Stimulated activated naive B cell treated with anti-CD40 and anti-IgM and Interleukin-4, amounts not matched to agents 10 μg/mL and 1 μg/mL and 100 μg/mL, for 72 hours (primary cell): Measurements from ENCODE around the gene METTL8.
"Not testable (repeated sequence)": the region's sequence is repeated elsewhere in the genome, so short reads cannot be mapped to it uniquely, and the experiment has no call there.

ENCODE experiments used
- ATAC-seq, 2 donors: fragments of 150-1000 bp; cut with Tn5 transposase; replicated peaks; 2 replicates each; pipeline ENCODE4 v1.10.0; 2021; ENCODE audit warnings: moderate library complexity in 1 of 2
- DNase-seq: peaks from one replicate; pipeline ENCODE4 v3.0.0; 2021
- H3K27ac Mint-ChIP-seq: one replicate; pipeline ENCODE4 v1.8.0; 2022; ENCODE audit warnings: mild to moderate bottlenecking, mixed read lengths
- H3K27me3 Mint-ChIP-seq, 2 donors: one replicate each; pipeline ENCODE4 v1.8.0; 2022; ENCODE audit warnings: mixed read lengths in 2 of 2
- H3K36me3 Mint-ChIP-seq, 2 donors: one replicate each; pipeline ENCODE4 v1.8.0; 2022; ENCODE audit warnings: mixed read lengths in 2 of 2, mild to moderate bottlenecking in 1 of 2
- H3K4me1 Mint-ChIP-seq, 2 donors: one replicate each; pipeline ENCODE4 v1.8.0; 2022; ENCODE audit warnings: mixed read lengths in 2 of 2, mild to moderate bottlenecking in 1 of 2
- H3K4me3 Mint-ChIP-seq, 2 donors: one replicate each; pipeline ENCODE4 v1.8.0; 2022; ENCODE audit warnings: mild to moderate bottlenecking in 2 of 2, mixed read lengths in 2 of 2, moderate library complexity in 1 of 2
- H3K9me3 Mint-ChIP-seq, 2 donors: one replicate each; pipeline ENCODE4 v1.8.0; 2022; ENCODE audit warnings: mixed read lengths in 2 of 2, mild to moderate bottlenecking in 1 of 2

Gene METTL8

GRCh38 chr2:171365778-171366177, 68.0 kb downstream of the METTL8 start:
- DNase-seq: no peak
- H3K4me3 Mint-ChIP-seq: no peak overlapping the region

GRCh38 chr2:171365232-171365631, 68.6 kb downstream of the METTL8 start:
- Mint-ChIP-seq H3K36me3 (peaks cover 22 to 35% of the 10 kb centered on the region in 2 donors), H3K27ac (no peak overlapping the region), H3K4me3 (no peak overlapping the region), H3K27me3 (no peaks in the 10 kb centered on the region), H3K4me1 (peaks cover 9% of the 10 kb centered on the region in 2 donors), H3K9me3 (peaks cover 18 to 24% of the 10 kb centered on the region in 2 donors)
- DNase-seq: no peak
- no peak for ATAC-seq

More at GRCh38 chr2:171365778-171366177, 68.0 kb downstream of the METTL8 start:
- peaks cover 18 to 24% of the 10 kb centered on the region in 2 donors for H3K9me3 Mint-ChIP-seq
- no peaks in the 10 kb centered on the region for H3K27me3 Mint-ChIP-seq
- peaks cover 9% of the 10 kb centered on the region in 2 donors for H3K4me1 Mint-ChIP-seq
- no peak overlapping the region for H3K27ac Mint-ChIP-seq
- H3K36me3 Mint-ChIP-seq: peaks cover 22 to 35% of the 10 kb centered on the region in 2 donors
- ATAC-seq: no peak

- no peak overlapping the region for H3K4me3 Mint-ChIP-seq
- peaks cover 18 to 23% of the 10 kb centered on the region in 2 donors for H3K9me3 Mint-ChIP-seq
- H3K27ac Mint-ChIP-seq: no peak overlapping the region
- DNase-seq: no peak
- H3K36me3 Mint-ChIP-seq: peaks cover 36 to 48% of the 10 kb centered on the region in 2 donors
- no peaks in the 10 kb centered on the region for H3K27me3 Mint-ChIP-seq
- ATAC-seq: no peak
- H3K4me1 Mint-ChIP-seq: peaks cover 9 to 14% of the 10 kb centered on the region in 2 donors
Observed at GRCh38 chr2:171362396-171362795, 71.4 kb downstream of the METTL8 start.

- H3K4me3 Mint-ChIP-seq: no peak overlapping the region
- no peak overlapping the region for H3K27ac Mint-ChIP-seq
- H3K27me3 Mint-ChIP-seq: no peaks in the 10 kb centered on the region
- H3K9me3 Mint-ChIP-seq: peaks cover 7 to 8% of the 10 kb centered on the region in 2 donors
- peak; percentile 42 to 45 for ATAC-seq
- no peak for DNase-seq
- peaks cover 9 to 14% of the 10 kb centered on the region in 2 donors for H3K4me1 Mint-ChIP-seq
- peaks cover 32 to 46% of the 10 kb centered on the region in 2 donors for H3K36me3 Mint-ChIP-seq
Observed at GRCh38 chr2:171360905-171361304, 72.9 kb downstream of the METTL8 start.

- DNase-seq, H3K27ac Mint-ChIP-seq, H3K4me3 Mint-ChIP-seq, ATAC-seq, H3K4me1 Mint-ChIP-seq, H3K27me3 Mint-ChIP-seq: not testable (repeated sequence)
- Mint-ChIP-seq H3K9me3 (peaks cover 6 to 10% of the 10 kb centered on the region in 2 donors), H3K36me3 (peaks cover 33 to 54% of the 10 kb centered on the region in 2 donors)
Observed at GRCh38 chr2:171353746-171354145, 80.0 kb downstream of the METTL8 start.

GRCh38 chr2:171348056-171348455, 85.7 kb downstream of the METTL8 start:
- Mint-ChIP-seq H3K4me3 (no peak overlapping the region), H3K4me1 (peaks cover 24 to 35% of the 10 kb centered on the region in 2 donors), H3K27me3 (no peaks in the 10 kb centered on the region), H3K9me3 (peaks cover 2 to 5% of the 10 kb centered on the region in 2 donors), H3K27ac (peak overlapping the region; percentile 52), H3K36me3 (peaks cover 11 to 18% of the 10 kb centered on the region in 2 donors)
- ATAC-seq: no peak
- DNase-seq: no peak

GRCh38 chr2:171347591-171348032, 86.2 kb downstream of the METTL8 start:
- ATAC-seq (peak; percentile 83 to 87), DNase-seq (no peak)
- Mint-ChIP-seq H3K9me3 (peaks cover 0 to 5% of the 10 kb centered on the region in 2 donors), H3K36me3 (peaks cover 10 to 19% of the 10 kb centered on the region in 2 donors), H3K27ac (peak overlapping the region; percentile 91), H3K4me1 (peaks cover 25 to 37% of the 10 kb centered on the region in 2 donors), H3K27me3 (no peaks in the 10 kb centered on the region), H3K4me3 (no peak overlapping the region)

- DNase-seq: no peak
Observed at GRCh38 chr2:171346723-171347557, 86.8 kb downstream of the METTL8 start.

GRCh38 chr2:171345971-171346722, 87.6 kb downstream of the METTL8 start:
- no peak overlapping the region for H3K4me3 Mint-ChIP-seq
- DNase-seq (no peak), ATAC-seq (no peak)
- H3K27me3 Mint-ChIP-seq: no peaks in the 10 kb centered on the region
- H3K27ac Mint-ChIP-seq: peak overlapping the region; percentile 83
- peaks cover under 1 to 14% of the 10 kb centered on the region in 2 donors for H3K36me3 Mint-ChIP-seq
- no peaks in the 10 kb centered on the region for H3K9me3 Mint-ChIP-seq
- peaks cover 33 to 51% of the 10 kb centered on the region in 2 donors for H3K4me1 Mint-ChIP-seq

More at GRCh38 chr2:171346723-171347557, 86.8 kb downstream of the METTL8 start:
- Mint-ChIP-seq H3K27ac (peak overlapping the region; percentile 91), H3K27me3 (no peaks in the 10 kb centered on the region), H3K4me1 (peaks cover 29 to 44% of the 10 kb centered on the region in 2 donors), H3K36me3 (peaks cover 7 to 17% of the 10 kb centered on the region in 2 donors), H3K9me3 (peaks cover 0 to 5% of the 10 kb centered on the region in 2 donors), H3K4me3 (peak overlapping the region in 1 of 2 donors; percentile 30)
- peak; percentile 75 to 82 for ATAC-seq

- DNase-seq: no peak
- no peaks in the 10 kb centered on the region for H3K9me3 Mint-ChIP-seq
- ATAC-seq: no peak
- H3K36me3 Mint-ChIP-seq: peaks cover under 1 to 19% of the 10 kb centered on the region in 2 donors
- no peak overlapping the region for H3K4me3 Mint-ChIP-seq
- H3K4me1 Mint-ChIP-seq: peaks cover 36 to 51% of the 10 kb centered on the region in 2 donors
- peak overlapping the region; percentile 5 for H3K27ac Mint-ChIP-seq
- no peaks in the 10 kb centered on the region for H3K27me3 Mint-ChIP-seq
Observed at GRCh38 chr2:171344182-171344581, 89.6 kb downstream of the METTL8 start.

GRCh38 chr2:171342067-171342413, 91.8 kb downstream of the METTL8 start:
- Mint-ChIP-seq H3K9me3 (no peaks in the 10 kb centered on the region), H3K27me3 (no peaks in the 10 kb centered on the region), H3K4me1 (peaks cover 34 to 46% of the 10 kb centered on the region in 2 donors), H3K27ac (no peak overlapping the region), H3K36me3 (peaks cover 8 to 28% of the 10 kb centered on the region in 2 donors), H3K4me3 (no peak overlapping the region)
- no peak for DNase-seq
- ATAC-seq: no peak

- Mint-ChIP-seq H3K4me3 (no peak overlapping the region), H3K9me3 (no peaks in the 10 kb centered on the region), H3K4me1 (peaks cover 31 to 46% of the 10 kb centered on the region in 2 donors), H3K36me3 (peaks cover 9 to 31% of the 10 kb centered on the region in 2 donors), H3K27me3 (no peaks in the 10 kb centered on the region), H3K27ac (no peak overlapping the region)
- no peak for DNase-seq
- ATAC-seq: no peak
Observed at GRCh38 chr2:171341394-171342066, 92.3 kb downstream of the METTL8 start.

GRCh38 chr2:171334946-171335345, 98.8 kb downstream of the METTL8 start:
- Mint-ChIP-seq H3K27ac (peak overlapping the region; percentile 70), H3K27me3 (no peaks in the 10 kb centered on the region), H3K36me3 (peaks cover 22 to 54% of the 10 kb centered on the region in 2 donors), H3K4me3 (no peak overlapping the region), H3K9me3 (no peaks in the 10 kb centered on the region), H3K4me1 (peaks cover 33 to 67% of the 10 kb centered on the region in 2 donors)
- DNase-seq (no peak), ATAC-seq (no peak)

- ATAC-seq (no peak), DNase-seq (no peak)
- H3K4me1 Mint-ChIP-seq: peaks cover 35 to 75% of the 10 kb centered on the region in 2 donors
- no peaks in the 10 kb centered on the region for H3K27me3 Mint-ChIP-seq
- H3K9me3 Mint-ChIP-seq: no peaks in the 10 kb centered on the region
- H3K4me3 Mint-ChIP-seq: no peak overlapping the region
- H3K36me3 Mint-ChIP-seq: peaks cover 24 to 56% of the 10 kb centered on the region in 2 donors
- peak overlapping the region; percentile 49 for H3K27ac Mint-ChIP-seq
Observed at GRCh38 chr2:171334171-171334570, 99.6 kb downstream of the METTL8 start.
